ENCODE data around the gene YWHAQ.

Gene YWHAQ

GRCh38 chr2:9655441-9656269 is 24.9 kb upstream of the YWHAQ start:
- DNase-seq (ENCODE audit: low spot score): no peak

- no peak for DNase-seq (ENCODE audit: low spot score)
Measured at GRCh38 chr2:9654452-9655100, 23.8 kb upstream of the YWHAQ start.

- DNase-seq (ENCODE audit: low spot score): no peak
Measured at GRCh38 chr2:9653485-9654271, 22.9 kb upstream of the YWHAQ start.

GRCh38 chr2:9652898-9653479 is 22.2 kb upstream of the YWHAQ start:
- DNase-seq (ENCODE audit: low spot score): no peak

- DNase-seq (ENCODE audit: low spot score): no peak
Measured at GRCh38 chr2:9652267-9652666, 21.5 kb upstream of the YWHAQ start.

GRCh38 chr2:9650119-9650821 is 19.5 kb upstream of the YWHAQ start:
- DNase-seq (ENCODE audit: low spot score): no peak

- DNase-seq (ENCODE audit: low spot score): no peak
Measured at GRCh38 chr2:9649261-9649660, 18.5 kb upstream of the YWHAQ start.

- no peak for DNase-seq (ENCODE audit: low spot score)
Measured at GRCh38 chr2:9648821-9649220, 18.0 kb upstream of the YWHAQ start.

GRCh38 chr2:9647884-9648283 is 17.1 kb upstream of the YWHAQ start:
- DNase-seq (ENCODE audit: low spot score): no peak

- DNase-seq (ENCODE audit: low spot score): no peak
Measured at GRCh38 chr2:9646196-9647030, 15.6 kb upstream of the YWHAQ start.

- DNase-seq (ENCODE audit: low spot score): no peak
Measured at GRCh38 chr2:9644603-9645002, 13.8 kb upstream of the YWHAQ start.

GRCh38 chr2:9644021-9644420 is 13.2 kb upstream of the YWHAQ start:
- no peak for DNase-seq (ENCODE audit: low spot score)

- DNase-seq (ENCODE audit: low spot score): no peak
Measured at GRCh38 chr2:9641641-9642040, 10.8 kb upstream of the YWHAQ start.

GRCh38 chr2:9640403-9641104 is 9.8 kb upstream of the YWHAQ start:
- no peak for DNase-seq (ENCODE audit: low spot score)

- DNase-seq (ENCODE audit: low spot score): no peak
Measured at GRCh38 chr2:9639740-9640343, 9.0 kb upstream of the YWHAQ start.

- no peak for DNase-seq (ENCODE audit: low spot score)
Measured at GRCh38 chr2:9639000-9639602, 8.3 kb upstream of the YWHAQ start.

GRCh38 chr2:9638532-9638931 is 7.7 kb upstream of the YWHAQ start:
- no peak for DNase-seq (ENCODE audit: low spot score)

- DNase-seq (ENCODE audit: low spot score): no peak
Measured at GRCh38 chr2:9637330-9637729, 6.5 kb upstream of the YWHAQ start.

GRCh38 chr2:9634133-9634532 is 3.3 kb upstream of the YWHAQ start:
- DNase-seq (ENCODE audit: low spot score): no peak
